B cell (primary cell): Measurements from ENCODE around the gene GTPBP6. TPM values are rescaled to one million over a fixed set of nuclear protein-coding genes. Genes with fewer than 3 reads are reported as not detected.

Source experiments
- ATAC-seq: fragments of 200-7000 bp; cut with Tn5 transposase; one replicate; pipeline ENCODE4 v1.10.0; 2021; ENCODE audit warnings: low read depth, mild to moderate bottlenecking, moderate number of reproducible peaks, moderate library complexity
- CTCF ChIA-PET: fragments of 350-600 bp; sonication (Branson Sonifier 250); formaldehyde crosslinking; loops from one replicate; lab custom pipeline; 2021; ENCODE audit warnings: antibody characterized with exemption, inconsistent platforms; lab: Charles Lee
- POLR2A ChIA-PET: fragments of 350-600 bp; sonication (Branson Sonifier 250); formaldehyde crosslinking; loops from one replicate; lab custom pipeline; 2021; ENCODE audit warnings: antibody characterized with exemption; lab: Charles Lee
- DNase-seq: peaks from one replicate; pipeline ENCODE4 v3.0.0; 2013
- H2AFZ ChIP-seq: 2 replicates; pipeline ENCODE4 v1.6.1; 2012; ENCODE audit warnings: mild to moderate bottlenecking, low read depth, low read length; ENCODE audit not compliant: insufficient read depth, poor library complexity, severe bottlenecking
- H3K27ac ChIP-seq, 2 donors: 1 replicate in 1 of 2; 2 replicates in 1 of 2; pipeline ENCODE4 v1.5.1; 2012 to 2013; ENCODE audit warnings: low read length in 2 of 2, mild to moderate bottlenecking in 2 of 2, moderate library complexity in 1 of 2
- H3K27me3 ChIP-seq, 4 experiments: fragments of 200-600 bp in 1 of 4; sonication (generic) in 1 of 4; replicated peaks in 1 of 4; 1 replicate in 2 of 4; 2 replicates in 2 of 4; pipeline versions ENCODE4 v1.6.1 to v1.7.0; 2013 to 2016; ENCODE audit warnings: low read length in 3 of 4, mild to moderate bottlenecking in 2 of 4, mixed read lengths in 1 of 4, moderate library complexity in 1 of 4; ENCODE audit not compliant: insufficient read depth in 4 of 4, control insufficient read depth in 3 of 4; ENCODE audit errors: control extremely low read depth in 1 of 4
- H3K36me3 ChIP-seq, 2 experiments: replicated peaks in 1 of 2; 1 replicate in 1 of 2; 2 replicates in 1 of 2; pipeline versions ENCODE4 v1.6.1 to v1.7.1; 2013; ENCODE audit warnings: low read length in 1 of 2; ENCODE audit not compliant: insufficient read depth in 2 of 2, control insufficient read depth in 1 of 2; ENCODE audit errors: control extremely low read depth in 1 of 2, extremely low read depth in 1 of 2
- H3K4me1 ChIP-seq, 2 donors: fragments of 200-600 bp in 1 of 2; sonication (generic) in 1 of 2; 1 replicate in 1 of 2; 2 replicates in 1 of 2; pipeline versions ENCODE4 v1.5.1 to v1.6.1; 2013 to 2017; ENCODE audit warnings: low read length in 2 of 2; ENCODE audit not compliant: control insufficient read depth in 2 of 2, insufficient read depth in 2 of 2
- H3K4me2 ChIP-seq: replicated peaks from 2 replicates; pipeline ENCODE3; 2012; ENCODE audit warnings: mild to moderate bottlenecking, low read depth, low read length; ENCODE audit not compliant: poor library complexity, severe bottlenecking
- H3K4me3 ChIP-seq, 5 experiments: fragments of 200-600 bp in 1 of 5; sonication (generic) in 1 of 5; 1 replicate in 3 of 5; 2 replicates in 2 of 5; pipeline versions ENCODE4 v1.5.1 to v1.7.0; 2011 to 2016; ENCODE audit warnings: low read length in 4 of 5, mild to moderate bottlenecking in 4 of 5, low read depth in 2 of 5, control low read depth in 1 of 5, moderate library complexity in 1 of 5; ENCODE audit not compliant: insufficient read depth in 1 of 5; ENCODE audit errors: control extremely low read depth in 1 of 5, extremely low read depth in 1 of 5
- H3K79me2 ChIP-seq: fragments of 200-600 bp; sonication (generic); one replicate; pipeline ENCODE4 v1.6.0; 2016; ENCODE audit warnings: low read length; ENCODE audit not compliant: control insufficient read depth, insufficient read depth
- H3K9ac ChIP-seq: fragments of 200-600 bp; sonication (generic); 2 replicates; pipeline ENCODE4 v1.6.1; 2017; ENCODE audit warnings: mild to moderate bottlenecking, low read length, moderate library complexity
- H3K9me3 ChIP-seq, 3 donors: one replicate each; pipeline versions ENCODE4 v1.6.1 to v1.7.1; 2013; ENCODE audit warnings: low read length in 2 of 3; ENCODE audit not compliant: control insufficient read depth in 2 of 3, insufficient read depth in 1 of 3; ENCODE audit errors: control extremely low read depth in 1 of 3
- H4K20me1 ChIP-seq: 2 replicates; pipeline ENCODE4 v1.6.0; 2012; ENCODE audit warnings: mild to moderate bottlenecking, low read length; ENCODE audit not compliant: insufficient read depth, control insufficient read depth, poor library complexity, severe bottlenecking
- H3K27ac Mint-ChIP-seq: one replicate; pipeline ENCODE4 v1.8.0; 2021; ENCODE audit warnings: mixed read lengths
- H3K27me3 Mint-ChIP-seq: one replicate; pipeline ENCODE4 v1.8.0; 2021; ENCODE audit warnings: mixed read lengths
- H3K4me1 Mint-ChIP-seq: one replicate; pipeline ENCODE4 v1.8.0; 2021; ENCODE audit warnings: mixed read lengths
- H3K4me3 Mint-ChIP-seq: one replicate; pipeline ENCODE4 v1.8.0; 2021; ENCODE audit warnings: mixed read lengths
- H3K9me3 Mint-ChIP-seq: one replicate; pipeline ENCODE4 v1.8.0; 2022; ENCODE audit warnings: mixed read lengths; ENCODE audit not compliant: insufficient read depth
- EZH2 ChIP-seq: IDR thresholded peaks from 2 replicates; pipeline ENCODE4 v1.6.1; 2012; ENCODE audit warnings: borderline replicate concordance, low read depth, mild to moderate bottlenecking, moderate library complexity, low read length; ENCODE audit not compliant: insufficient read depth, poor library complexity, severe bottlenecking
- WGBS: methylation state at CpG from one replicate; pipeline ENCODE4 v1.1.5; 2013; ENCODE audit warnings: missing lambda C conversion rate; ENCODE audit not compliant: insufficient coverage; 5-methylcytosine and 5-hydroxymethylcytosine counted together
- intact Hi-C: fragments of 100-400 bp; cut with micrococcal nuclease; formaldehyde crosslinking; loops from one replicate; pipeline ENCODE4 v1.10.0; 2022
- polyA plus RNA-seq: library from polyadenylated mRNA; depleted of rRNA; stranded (reverse); fragments of >200 nt; gene quantifications from 2 replicates; pipeline ENCODE4 v1.2.3, GENCODE V29; 2012
- total RNA-seq, 2 donors: library from RNA; stranded (reverse); fragments of 120-200 nt in 1 of 2; gene quantifications; 1 replicate in 1 of 2; 2 replicates in 1 of 2; pipeline versions ENCODE4 v1.2.3 to v1.2.4, GENCODE V29; 2013 to 2022
- TF ChIP-seq, protein P1 (sequence below): fragments of 200-600 bp; IDR thresholded peaks from one replicate; pipeline ENCODE4 v1.8.0; 2022; ENCODE audit warnings: antibody characterized with exemption, mild to moderate bottlenecking

Gene GTPBP6
- total and polyA plus RNA-seq, 2 donors (not counting 1 experiment from before 2014, with no cell fraction given) = 72.9 to 82.9 TPM

DNA sequence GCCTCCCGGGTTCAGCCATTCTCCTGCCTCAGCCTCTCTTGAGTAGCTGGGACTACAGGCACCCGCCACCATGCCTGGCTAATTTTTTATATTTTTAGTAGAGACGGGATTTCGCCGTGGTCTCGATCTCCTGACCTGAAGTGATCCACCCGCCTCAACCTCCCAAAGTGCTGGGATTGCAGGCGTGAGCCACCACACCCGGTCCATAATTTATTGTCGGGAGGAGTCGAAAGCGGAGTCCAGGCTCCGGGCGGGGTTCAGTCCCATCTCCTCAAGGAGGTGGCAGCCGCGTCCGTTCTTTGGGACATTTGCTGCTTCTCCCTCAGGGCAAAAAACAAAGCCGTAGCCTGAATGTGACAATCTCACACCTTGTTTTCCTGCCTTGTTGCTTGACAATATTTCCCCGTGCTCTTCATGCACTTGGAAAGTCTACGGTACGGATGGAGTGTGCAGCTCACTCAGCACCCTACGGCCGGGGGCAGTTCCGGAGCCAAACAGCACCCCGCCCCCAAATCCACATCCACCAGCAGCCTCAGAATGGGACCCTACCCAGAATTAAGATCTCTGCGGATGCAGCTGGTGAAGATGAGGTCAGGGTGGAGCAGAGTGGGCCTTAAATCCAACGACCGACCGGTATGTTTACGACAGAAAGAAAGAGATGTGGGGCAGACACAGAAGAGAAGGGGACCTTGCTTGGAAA, 9.6 kb downstream of the GTPBP6 start:
- ATAC-seq = no peak
- POLR2A ChIA-PET = no interaction called here

More for the DNA sequence above, 9.6 kb downstream of the GTPBP6 start:
- no peak overlapping the region for H3K27ac Mint-ChIP-seq
- Histone ChIP-seq H3K36me3 (peaks cover 7 to 72% of the 10 kb centered on the region in 2 experiments), H3K9me3 (peaks cover 0 to 18% (median 0%) of the 10 kb centered on the region in 3 donors), H3K27ac (no peak overlapping the region), H3K4me3 (no peak overlapping the region), H4K20me1 (no peaks in the 10 kb centered on the region), H3K4me2 (no peak overlapping the region), H3K9ac (no peak overlapping the region), H3K27me3 (no peaks in the 10 kb centered on the region), H3K79me2 (no peaks in the 10 kb centered on the region), H2AFZ (no peak overlapping the region), H3K4me1 (no peaks in the 10 kb centered on the region)
- CTCF ChIA-PET = no interaction called here
- no peaks in the 10 kb centered on the region for H3K4me1 Mint-ChIP-seq
- H3K9me3 Mint-ChIP-seq = no peaks in the 10 kb centered on the region
- no peak overlapping the region for H3K4me3 Mint-ChIP-seq
- H3K27me3 Mint-ChIP-seq = no peaks in the 10 kb centered on the region
- 96% methylated on average over 25 of the region's 30 CpGs for WGBS
- no peak for TF ChIP-seq EZH2
- TF ChIP-seq, protein P1, sequence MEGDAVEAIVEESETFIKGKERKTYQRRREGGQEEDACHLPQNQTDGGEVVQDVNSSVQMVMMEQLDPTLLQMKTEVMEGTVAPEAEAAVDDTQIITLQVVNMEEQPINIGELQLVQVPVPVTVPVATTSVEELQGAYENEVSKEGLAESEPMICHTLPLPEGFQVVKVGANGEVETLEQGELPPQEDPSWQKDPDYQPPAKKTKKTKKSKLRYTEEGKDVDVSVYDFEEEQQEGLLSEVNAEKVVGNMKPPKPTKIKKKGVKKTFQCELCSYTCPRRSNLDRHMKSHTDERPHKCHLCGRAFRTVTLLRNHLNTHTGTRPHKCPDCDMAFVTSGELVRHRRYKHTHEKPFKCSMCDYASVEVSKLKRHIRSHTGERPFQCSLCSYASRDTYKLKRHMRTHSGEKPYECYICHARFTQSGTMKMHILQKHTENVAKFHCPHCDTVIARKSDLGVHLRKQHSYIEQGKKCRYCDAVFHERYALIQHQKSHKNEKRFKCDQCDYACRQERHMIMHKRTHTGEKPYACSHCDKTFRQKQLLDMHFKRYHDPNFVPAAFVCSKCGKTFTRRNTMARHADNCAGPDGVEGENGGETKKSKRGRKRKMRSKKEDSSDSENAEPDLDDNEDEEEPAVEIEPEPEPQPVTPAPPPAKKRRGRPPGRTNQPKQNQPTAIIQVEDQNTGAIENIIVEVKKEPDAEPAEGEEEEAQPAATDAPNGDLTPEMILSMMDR = no peak
- no peak for DNase-seq
- intact Hi-C loops = no loop called here
